GM21390 (cell line): ENCODE measurements around the gene TRIM47.

Experiments
- ATAC-seq: cut with Tn5 transposase; IDR thresholded peaks from one replicate; pipeline ENCODE4 v1.9.1; 2021; ENCODE audit not compliant: unreplicated experiment

The TRIM47 gene, protein sequence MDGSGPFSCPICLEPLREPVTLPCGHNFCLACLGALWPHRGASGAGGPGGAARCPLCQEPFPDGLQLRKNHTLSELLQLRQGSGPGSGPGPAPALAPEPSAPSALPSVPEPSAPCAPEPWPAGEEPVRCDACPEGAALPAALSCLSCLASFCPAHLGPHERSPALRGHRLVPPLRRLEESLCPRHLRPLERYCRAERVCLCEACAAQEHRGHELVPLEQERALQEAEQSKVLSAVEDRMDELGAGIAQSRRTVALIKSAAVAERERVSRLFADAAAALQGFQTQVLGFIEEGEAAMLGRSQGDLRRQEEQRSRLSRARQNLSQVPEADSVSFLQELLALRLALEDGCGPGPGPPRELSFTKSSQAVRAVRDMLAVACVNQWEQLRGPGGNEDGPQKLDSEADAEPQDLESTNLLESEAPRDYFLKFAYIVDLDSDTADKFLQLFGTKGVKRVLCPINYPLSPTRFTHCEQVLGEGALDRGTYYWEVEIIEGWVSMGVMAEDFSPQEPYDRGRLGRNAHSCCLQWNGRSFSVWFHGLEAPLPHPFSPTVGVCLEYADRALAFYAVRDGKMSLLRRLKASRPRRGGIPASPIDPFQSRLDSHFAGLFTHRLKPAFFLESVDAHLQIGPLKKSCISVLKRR

DNA sequence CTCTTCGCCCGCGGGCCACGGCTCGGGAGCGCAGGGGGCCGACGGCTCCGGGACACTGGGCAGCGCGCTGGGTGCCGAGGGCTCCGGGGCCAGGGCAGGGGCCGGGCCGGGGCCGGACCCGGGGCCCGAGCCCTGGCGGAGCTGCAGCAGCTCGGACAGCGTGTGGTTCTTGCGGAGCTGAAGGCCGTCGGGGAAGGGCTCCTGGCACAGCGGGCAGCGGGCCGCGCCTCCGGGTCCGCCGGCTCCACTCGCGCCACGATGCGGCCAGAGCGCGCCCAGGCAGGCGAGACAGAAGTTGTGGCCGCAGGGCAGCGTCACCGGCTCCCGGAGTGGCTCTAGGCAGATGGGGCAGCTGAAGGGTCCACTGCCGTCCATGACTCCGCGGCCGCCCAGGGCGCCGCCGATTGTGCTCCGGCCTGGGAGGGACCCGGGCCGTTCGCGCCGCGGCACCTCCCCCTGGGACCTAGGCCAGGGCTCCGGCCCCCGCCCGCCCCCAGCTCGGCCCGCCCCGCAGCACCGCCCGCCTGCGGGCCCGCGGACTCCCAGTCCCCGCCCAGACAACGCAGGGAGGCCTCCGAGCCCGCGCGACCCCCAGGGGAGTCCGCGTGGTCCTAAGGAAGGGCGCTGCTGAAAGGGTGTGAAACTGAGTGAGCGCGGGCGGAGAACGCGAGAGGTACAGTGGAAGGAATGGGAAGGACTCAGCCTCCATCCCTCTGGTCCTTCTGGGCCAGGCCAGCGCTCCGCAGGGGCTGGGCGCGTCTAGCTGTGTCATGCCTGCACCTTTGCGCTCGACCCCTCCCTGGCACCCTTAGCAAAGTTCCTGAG is at the start of gene TRIM47:
TSS of gene TRIM47 (minus strand) at position 408 of the 825 bp plus-strand sequence. CDS start at position 375, 33 bp downstream.
- no peak for ATAC-seq

DNA sequence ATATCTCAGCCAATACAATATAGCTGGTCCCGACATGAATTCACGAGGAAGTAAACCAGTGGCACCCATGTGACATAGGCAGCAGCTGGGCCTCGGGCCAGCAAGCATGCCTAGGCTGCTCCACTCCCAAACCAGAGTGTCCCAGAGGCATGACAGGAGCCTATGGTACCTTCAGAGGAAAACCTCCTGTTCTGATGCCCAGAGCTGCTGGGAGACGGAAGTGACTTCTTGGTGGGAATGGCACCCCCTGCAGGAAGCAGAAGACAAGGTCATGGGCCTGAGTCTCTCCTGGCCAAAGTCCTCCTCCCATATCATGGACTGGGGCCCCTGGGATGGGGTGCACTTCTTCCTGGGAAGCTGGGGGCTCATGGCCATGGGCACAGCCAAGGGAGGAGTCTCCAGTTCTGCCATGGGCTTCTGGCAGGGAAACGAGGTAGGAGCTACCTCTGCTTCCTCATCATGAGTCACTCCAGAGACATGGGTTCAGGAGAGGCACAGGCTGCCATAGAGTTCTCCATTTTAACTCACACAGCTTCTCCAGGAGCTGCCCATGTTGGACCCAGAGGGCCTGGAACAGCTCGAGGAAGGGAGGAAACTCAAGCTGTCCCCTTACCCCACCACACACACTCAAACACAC is 49.0 kb upstream of the TRIM47 start:
- ATAC-seq, result no peak

DNA sequence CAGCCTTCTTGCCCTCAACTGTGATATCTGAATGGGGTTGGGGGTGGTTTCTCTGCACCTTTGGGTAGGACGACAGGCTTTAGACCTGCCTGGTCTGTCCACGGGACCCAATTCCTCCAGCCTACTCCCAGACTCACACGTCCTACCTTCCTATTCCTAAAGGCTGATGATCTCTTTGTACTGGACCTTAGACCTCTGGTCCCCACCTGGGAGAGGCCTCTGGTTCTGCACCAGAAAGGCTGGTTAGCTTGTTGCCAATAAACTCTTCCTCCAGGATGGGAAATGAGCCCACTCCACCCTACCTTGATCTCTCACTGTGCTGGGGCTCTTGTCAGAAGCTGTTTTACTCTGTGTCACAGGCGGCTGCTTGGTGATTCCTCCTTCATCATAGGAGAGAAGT is 48.1 kb upstream of the TRIM47 start:
- no peak for ATAC-seq

DNA sequence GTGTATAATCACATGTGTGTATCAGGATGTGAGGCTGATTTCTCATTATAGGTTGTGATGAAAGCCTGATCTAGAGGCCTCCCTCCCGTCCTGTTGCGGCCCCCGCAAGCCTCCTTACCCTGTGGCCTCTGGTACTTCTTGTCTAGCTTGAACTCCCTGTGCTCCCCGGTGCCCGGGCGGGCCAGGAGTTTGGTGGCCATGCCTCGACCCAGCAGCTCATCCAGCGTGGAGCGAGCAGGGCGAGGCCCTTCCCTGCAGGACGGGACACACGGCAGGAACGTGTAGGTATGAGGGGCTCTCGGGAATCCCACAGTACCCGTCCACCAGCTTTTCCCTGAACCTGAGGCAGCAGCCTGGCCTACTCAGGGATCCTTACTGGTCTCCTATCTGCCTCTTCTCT is 47.5 kb upstream of the TRIM47 start:
- no peak for ATAC-seq

DNA sequence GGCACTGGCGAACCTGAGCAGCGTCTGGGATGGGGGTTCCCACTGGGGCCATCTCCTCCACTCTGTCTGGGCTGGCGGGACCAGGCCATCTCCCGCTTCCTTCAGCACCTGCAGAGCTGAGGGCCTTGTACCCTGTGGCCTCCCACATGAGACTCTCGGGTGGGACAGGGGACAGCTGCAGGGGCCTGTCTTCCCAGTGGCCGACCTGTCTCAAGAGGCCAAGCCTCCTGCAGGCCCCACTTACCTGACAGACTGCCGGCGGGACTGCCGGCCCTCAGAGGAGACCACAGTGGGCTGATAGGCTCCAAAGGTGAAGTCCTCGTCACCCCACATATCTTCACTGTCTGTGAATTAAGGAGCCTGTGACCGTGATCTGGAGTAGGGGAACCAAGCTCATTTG is 46.7 kb upstream of the TRIM47 start:
- ATAC-seq, result no peak

DNA sequence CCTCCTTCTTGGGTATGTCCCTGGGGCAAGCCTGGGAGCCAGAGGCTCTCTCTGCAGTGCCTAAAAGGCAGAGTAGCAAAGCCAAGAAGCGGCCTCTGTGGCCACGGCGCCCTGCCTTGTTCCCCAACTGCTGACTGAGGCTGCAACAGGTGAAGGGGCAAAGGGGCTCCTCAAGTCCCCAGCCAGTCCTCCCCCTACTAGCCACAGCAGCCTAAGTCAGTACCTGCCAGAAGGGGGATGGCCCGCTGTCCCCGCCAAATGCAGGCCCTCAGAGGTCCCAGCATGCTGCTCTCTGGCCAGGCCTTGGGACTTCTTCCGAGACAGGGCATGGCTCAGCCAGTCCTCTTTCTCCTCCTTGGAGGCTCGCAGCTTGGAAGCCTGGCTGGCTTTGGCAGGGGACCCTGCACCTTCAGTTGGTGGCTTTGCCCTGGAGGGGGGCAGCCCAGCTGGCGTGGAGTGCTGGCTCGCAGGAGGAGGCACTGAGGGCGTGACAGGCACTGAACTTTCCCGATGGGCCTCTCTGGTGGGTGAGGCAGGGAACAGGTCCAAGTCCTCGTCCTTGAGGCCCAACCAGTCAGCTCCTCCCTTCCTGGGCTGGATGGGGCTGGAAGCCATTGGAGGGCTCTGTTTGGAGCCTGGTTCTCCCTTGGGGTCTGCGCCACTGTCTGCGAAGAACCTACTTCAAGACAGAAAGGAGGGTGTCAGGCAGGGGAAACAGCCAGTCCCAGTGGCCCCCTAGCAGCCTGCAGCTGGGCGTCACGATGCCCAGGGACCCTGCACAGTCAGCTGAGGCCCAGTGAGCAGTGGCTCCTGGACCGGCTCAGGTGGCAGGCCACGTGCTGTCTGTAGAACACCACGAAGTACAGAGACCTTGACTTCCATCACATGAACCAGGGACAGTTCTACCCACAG is 44.8 kb upstream of the TRIM47 start:
- no peak for ATAC-seq

DNA sequence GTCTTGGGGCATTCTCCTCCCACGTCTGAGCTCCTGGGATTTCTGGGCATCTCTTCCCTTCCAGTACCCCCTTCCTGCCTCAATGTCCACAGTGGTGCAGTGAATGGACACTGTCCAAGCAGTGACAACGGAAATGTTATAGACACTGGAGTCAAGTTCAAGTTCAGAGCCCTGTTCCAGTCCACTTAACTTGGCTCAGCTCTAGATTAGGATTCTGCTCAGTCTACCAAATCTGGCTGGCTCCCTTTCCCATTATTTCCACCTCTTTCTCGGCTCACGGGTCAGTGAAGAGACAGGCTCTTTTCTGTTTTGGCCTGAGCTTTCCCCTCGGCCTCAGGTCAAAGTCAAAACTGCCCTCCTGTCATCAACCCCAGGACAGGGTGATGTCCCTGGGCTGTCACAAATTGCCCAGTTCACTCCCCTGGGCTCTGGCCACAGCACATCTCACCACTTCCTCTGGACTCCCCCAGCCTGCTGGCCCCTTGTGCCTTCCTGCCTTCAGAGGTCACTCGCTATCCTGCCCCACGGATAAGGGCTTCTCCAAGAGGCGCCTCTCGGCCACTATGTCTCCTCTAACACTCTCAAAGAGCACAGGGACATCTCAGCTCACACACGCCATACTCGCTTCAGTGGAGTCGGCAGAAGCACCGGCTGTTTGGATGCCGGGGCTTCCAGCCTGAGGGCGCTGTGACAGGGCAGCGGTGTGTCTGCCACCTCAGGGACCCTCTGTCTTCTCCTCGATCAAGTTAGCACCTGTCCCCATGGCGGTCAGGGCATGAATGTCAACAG is 44.0 kb upstream of the TRIM47 start:
- no peak for ATAC-seq

DNA sequence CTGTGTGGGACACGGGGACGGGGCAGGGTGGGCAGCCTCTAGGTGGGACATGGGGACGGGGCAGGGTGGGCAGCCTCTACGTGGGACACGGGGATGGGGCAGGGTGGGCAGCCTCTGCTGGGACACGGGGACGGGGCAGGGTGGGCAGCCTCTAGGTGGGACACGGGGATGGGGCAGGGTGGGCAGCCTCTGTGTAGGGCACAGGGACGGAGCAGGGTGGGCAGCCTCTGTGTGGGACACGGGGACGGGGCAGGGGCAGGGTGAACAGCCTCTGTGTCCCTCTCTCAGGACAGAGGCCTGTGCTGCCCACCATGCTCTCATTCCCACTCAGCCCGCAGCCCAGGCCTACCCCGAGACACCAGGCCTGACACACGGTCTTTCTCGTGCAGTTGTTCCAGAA is 43.2 kb upstream of the TRIM47 start:
- ATAC-seq, result no peak

DNA sequence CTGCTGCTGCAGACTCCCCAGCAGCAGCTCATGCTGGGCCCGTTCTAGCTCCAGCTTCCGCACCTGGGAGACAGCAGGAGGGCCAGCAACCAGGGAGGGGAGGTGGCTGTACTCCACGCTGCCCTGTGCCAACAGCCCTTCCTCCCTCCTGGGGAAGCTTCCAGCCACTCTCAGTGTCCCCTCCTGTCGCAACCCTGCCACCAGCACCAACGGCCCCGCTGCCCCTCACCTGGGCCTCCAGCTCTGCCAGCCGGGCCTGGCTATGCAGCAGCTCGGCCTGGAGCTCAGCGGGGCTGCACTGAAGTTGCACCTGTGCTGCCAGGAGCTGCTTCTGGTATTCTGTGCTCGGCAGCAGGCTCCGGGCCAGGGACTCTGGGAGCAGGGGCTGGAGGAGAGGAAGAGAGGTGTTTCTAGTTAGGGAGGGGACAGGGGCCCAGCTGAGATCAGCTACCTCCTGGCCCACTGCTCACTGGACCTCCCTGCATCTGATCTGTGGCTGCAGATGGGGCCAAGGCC is 41.7 kb upstream of the TRIM47 start:
- no peak for ATAC-seq

DNA sequence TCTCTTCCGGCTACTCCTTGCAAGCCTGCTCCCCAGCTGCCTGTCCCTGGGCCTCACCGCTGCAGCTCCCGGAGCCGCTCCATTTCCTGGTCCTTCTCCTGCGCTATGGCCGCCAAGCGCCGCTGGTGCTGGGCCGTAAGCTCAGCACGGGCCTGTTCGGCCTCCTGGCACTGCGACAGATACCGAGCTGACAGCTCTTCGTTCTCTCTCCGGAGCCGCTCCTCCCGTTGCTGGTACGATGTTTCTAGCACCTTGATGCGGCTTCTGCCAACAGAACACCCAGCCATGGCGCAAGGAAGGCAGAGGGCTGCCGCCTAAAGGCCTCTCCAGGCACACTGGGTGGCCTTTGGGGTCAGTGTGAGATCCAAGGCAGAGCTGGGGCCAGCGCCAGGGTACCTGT is 41.2 kb upstream of the TRIM47 start:
- no peak for ATAC-seq

DNA sequence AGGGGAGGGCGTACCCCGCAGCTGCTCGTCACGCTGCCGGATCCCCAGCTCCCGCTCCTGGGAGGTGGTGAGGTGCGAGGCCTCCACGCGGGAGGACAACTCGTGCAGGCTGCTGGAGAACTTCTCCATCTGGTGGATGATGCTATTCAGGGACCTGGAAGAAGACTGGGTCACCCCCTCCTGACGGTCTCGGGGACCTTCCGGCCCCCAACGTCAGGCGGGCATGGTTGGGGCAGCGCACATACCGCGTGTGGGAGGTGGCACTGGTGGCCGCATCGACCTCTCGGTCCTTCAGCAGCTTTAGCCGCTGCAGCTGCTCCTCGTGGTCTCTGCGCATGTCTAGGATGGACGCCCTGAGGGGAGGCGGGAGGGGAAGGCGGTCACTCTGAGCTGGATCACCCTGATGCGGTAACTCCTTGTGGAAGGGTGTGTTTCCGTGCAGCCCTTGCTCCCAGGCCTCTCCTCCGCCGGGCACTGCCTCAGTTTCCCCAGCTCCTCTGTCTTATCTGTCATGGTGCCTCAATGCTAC is 39.6 kb upstream of the TRIM47 start:
- ATAC-seq, result no peak

DNA sequence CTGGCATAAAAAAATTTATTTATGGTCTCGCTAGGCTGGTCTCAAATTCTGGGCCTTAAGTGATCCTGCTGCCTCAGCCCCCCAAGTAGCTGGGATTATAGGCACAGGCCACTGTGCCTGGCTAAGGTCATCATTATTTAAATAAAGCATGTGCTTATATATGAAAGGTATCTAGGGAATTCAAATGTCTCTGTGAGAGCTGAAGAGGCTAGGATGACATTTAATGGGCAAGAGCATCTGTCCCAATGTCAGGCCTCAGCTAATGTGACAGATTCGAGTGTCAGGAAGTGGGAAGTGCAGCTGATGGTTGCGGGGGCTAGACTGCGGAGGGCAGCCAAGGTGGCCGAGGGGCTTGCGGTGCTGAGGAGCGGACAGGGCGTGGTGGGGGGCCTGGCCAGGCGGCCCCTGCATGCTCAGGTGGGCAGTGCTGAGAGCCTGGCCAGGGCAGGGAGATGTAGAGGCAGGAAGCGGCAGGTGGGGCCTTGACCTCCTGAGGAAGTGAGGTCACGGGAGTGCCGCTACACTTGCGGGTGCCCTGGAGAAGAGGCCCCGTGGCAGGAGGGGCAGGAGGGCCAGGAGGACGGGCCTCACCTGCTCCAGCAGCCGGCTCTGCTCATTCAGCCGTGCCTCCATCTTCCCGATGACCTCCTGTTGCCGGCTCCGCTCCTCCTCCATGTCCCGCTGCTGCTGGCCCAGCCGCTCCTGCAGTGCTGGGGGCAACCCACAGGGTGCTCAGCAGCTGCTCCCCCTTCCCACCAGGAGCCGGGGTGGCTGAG is 38.9 kb upstream of the TRIM47 start:
- ATAC-seq, result no peak

DNA sequence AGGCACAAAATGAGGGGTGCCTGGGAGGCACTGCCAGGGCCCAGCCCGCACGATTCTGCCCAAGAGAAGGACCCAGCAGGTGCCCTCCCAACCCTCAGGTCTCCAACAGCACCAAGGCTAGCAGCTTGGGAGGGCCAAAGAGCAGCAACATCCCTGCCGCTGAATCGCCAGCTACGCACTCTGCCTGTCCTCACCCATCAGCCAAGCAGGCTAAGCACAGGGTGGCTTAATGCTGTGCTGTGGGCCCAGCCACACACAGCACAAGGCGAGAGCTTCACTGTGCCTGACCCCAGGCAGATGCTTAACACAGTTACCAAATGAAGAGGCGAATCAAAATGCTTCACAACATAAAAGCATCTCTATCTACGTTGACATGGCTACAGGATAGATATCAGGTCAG is 36.9 kb upstream of the TRIM47 start:
- no peak for ATAC-seq

DNA sequence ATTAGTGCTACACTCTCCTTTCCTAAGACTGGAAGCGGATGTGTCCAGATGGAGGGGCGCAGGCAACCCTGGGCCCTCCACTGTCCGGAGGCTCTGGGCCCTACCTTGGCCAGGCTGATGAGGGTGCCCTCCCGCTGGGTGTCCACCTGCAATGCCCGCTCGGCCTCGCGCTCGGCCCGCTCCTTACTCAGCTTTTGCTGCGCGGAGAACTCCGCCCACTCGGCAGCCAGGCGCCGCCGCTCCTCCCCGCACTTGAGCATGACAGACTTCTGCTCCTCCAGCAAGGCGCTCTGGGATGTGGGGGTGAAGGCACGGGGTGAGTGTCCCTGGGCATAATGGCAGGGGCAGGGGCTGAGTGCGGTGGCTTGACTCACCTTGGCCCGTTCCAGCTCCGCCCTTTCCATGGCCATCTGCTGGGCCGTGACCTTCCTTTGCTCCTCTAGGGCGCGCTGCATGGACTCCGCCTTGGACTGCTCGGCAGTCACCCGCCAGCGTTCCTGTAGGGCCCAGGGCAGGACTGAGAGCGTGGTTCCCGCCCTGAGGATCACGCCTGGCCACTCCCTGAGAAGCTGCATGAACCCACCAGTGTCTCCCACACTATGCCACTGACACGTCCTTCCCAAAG is 36.4 kb upstream of the TRIM47 start:
- ATAC-seq, result no peak

DNA sequence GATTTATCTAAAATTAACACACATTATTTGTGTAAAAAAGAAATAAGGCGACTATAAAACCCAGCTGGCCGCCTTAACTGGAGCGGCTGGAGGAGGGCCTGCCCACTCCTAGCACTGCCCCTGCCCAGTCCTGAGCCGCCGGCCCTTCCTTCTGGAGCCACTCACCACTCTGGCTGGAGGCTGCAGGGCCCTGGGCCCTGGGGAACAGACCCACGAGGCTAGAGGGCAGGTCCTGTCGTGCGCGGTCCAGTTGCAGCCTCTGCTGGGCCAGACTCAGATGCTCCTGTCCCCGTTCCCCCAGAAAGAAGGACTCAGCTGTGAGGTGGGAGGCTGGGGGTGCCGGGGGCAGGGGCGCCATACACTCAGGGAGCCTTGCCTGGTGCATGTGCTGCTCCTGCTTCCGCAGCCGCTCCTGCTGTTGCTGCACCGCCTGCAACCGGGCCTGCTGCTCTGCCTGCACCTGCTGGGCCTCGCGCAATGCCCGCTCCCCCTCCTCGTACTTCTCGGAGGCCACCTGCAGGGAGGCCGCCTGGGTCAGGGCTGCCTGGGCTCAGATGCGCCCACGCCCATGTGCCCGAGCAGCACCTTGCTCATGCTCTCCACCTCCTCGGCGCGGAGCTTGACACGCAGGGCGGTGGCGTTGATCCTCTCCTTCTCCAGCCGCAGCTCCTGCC is 35.3 kb upstream of the TRIM47 start:
- no peak for ATAC-seq

DNA sequence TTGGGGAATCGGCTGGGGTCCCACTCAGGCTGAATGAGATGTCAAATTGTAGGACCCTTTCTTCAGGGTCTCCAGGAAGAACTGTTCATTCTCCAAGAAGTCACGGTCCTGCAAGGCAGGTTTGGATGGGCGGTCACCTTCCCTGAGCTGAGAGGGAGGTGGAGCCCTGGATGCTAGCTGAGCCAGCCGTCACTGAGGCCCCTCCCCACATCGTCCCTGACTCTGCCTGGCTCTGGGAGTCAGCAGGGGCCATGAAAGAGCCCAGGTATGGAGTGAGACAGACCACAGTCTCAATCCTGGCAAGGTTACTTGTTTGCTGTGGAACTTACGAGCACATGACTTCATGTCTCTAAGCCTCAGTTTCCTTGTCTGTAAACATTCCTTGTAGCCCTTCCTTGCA is 32.3 kb upstream of the TRIM47 start:
- ATAC-seq, result no peak

DNA sequence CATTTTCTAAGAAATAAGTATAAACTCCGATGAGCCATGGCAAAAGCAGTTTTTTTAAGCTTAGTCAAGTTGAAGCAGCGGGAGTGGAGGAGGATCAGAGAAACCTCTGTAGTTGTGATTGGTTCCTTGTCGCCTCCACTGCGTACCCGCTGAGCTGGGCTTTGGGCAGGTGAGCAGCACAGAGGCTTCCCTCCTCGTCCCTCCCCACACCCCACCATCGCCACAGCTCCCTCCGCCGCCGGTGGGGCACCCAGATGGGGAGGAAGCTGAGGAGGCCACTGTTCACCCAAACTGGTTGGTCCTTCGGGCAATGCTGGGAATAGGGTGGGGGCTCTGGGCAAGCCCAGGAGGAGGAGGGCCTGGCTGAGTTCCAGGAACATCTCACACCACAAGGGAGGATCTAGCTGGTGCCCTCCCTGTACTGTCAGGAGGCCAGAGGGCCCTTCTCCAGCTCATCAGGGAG is 31.5 kb upstream of the TRIM47 start:
- ATAC-seq, result no peak
